Naive B cell (primary cell): Measurements from ENCODE around the gene STARD9. TPM values are rescaled to one million over a fixed set of nuclear protein-coding genes. Genes with fewer than 3 reads are reported as not detected.
A peak's percentile ranks its signal among the peaks of the same experiment; 100 is the strongest.
"Not testable (repeated sequence)": the region's sequence is repeated elsewhere in the genome, so short reads cannot be mapped to it uniquely, and the experiment has no call there.

ENCODE experiments used
- ATAC-seq, 2 donors: fragments of 150-1000 bp; cut with Tn5 transposase; 2 replicates each; pipeline ENCODE4 v1.10.0; 2021; ENCODE audit warnings: low read depth in 2 of 2, mild to moderate bottlenecking in 2 of 2, moderate library complexity in 2 of 2
- DNase-seq: peaks from one replicate; pipeline ENCODE4 v3.0.0; 2022
- H3K27ac Mint-ChIP-seq, 6 donors: one replicate each; pipeline ENCODE4 v1.8.0; 2020 to 2022; ENCODE audit warnings: mild to moderate bottlenecking in 6 of 6, mixed read lengths in 6 of 6, moderate library complexity in 5 of 6, inconsistent platforms in 2 of 6
- H3K27me3 Mint-ChIP-seq, 3 donors: one replicate each; pipeline ENCODE4 v1.8.0; 2021 to 2022; ENCODE audit warnings: mixed read lengths in 3 of 3, mild to moderate bottlenecking in 1 of 3
- H3K36me3 Mint-ChIP-seq, 2 donors: one replicate each; pipeline ENCODE4 v1.8.0; 2020 to 2022; ENCODE audit warnings: mixed read lengths in 2 of 2, inconsistent platforms in 1 of 2, mild to moderate bottlenecking in 1 of 2
- H3K4me1 Mint-ChIP-seq, 3 donors: one replicate each; pipeline ENCODE4 v1.8.0; 2020 to 2022; ENCODE audit warnings: mixed read lengths in 3 of 3, inconsistent platforms in 1 of 3, mild to moderate bottlenecking in 1 of 3, moderate library complexity in 1 of 3
- H3K4me3 Mint-ChIP-seq, 8 donors: one replicate each; pipeline ENCODE4 v1.8.0; 2020 to 2022; ENCODE audit warnings: mild to moderate bottlenecking in 8 of 8, mixed read lengths in 8 of 8, moderate library complexity in 8 of 8, inconsistent platforms in 2 of 8
- H3K9me3 Mint-ChIP-seq, 7 donors: one replicate each; pipeline ENCODE4 v1.8.0; 2020 to 2022; ENCODE audit warnings: mixed read lengths in 7 of 7, mild to moderate bottlenecking in 5 of 7, inconsistent platforms in 2 of 7, moderate library complexity in 1 of 7
- polyA plus RNA-seq, 6 donors: library from polyadenylated mRNA; unstranded; fragments of 300-500 nt; fragmentation: Illumina TruSeq; gene quantifications; one replicate each; pipeline ENCODE4 v1.2.3, GENCODE V29; 2021; ENCODE audit warnings: low read depth in 6 of 6

Gene STARD9
- polyA plus RNA-seq, 6 donors from 2014 or later = 0.28 to 1.9 (median 0.91) TPM

GRCh38 chr15:42595626-42596240 lies 20.3 kb downstream of the STARD9 start:
- H3K27me3 Mint-ChIP-seq = no peaks in the 10 kb centered on the region

GRCh38 chr15:42601316-42601715 lies 25.9 kb downstream of the STARD9 start:
- Mint-ChIP-seq H3K36me3 (peaks cover 5 to 14% of the 10 kb centered on the region in 2 donors), H3K4me1 (peaks cover 36 to 39% (median 38%) of the 10 kb centered on the region in 3 donors), H3K9me3 (peaks cover 0 to 12% (median 5%) of the 10 kb centered on the region in 7 donors)
- not testable (repeated sequence) for H3K27ac Mint-ChIP-seq, H3K4me3 Mint-ChIP-seq, DNase-seq, H3K27me3 Mint-ChIP-seq, ATAC-seq

More at GRCh38 chr15:42595626-42596240, 20.3 kb downstream of the STARD9 start:
- ATAC-seq (no peak), DNase-seq (no peak)
- peaks cover 0 to 4% (median 0%) of the 10 kb centered on the region in 3 donors for H3K4me1 Mint-ChIP-seq
- H3K9me3 Mint-ChIP-seq = peaks cover 0 to 6% (median 0%) of the 10 kb centered on the region in 7 donors
- H3K27ac Mint-ChIP-seq = peak overlapping the region in 1 of 6 donors; percentile 1
- H3K4me3 Mint-ChIP-seq = no peak overlapping the region
- peaks cover 5 to 14% of the 10 kb centered on the region in 2 donors for H3K36me3 Mint-ChIP-seq

GRCh38 chr15:42602501-42602900 lies 27.1 kb downstream of the STARD9 start:
- peaks cover 39 to 47% (median 42%) of the 10 kb centered on the region in 3 donors for H3K4me1 Mint-ChIP-seq
- no peak for ATAC-seq
- H3K9me3 Mint-ChIP-seq = peaks cover 0 to 12% (median 5%) of the 10 kb centered on the region in 7 donors
- H3K27ac Mint-ChIP-seq = no peak overlapping the region
- peaks cover 5 to 14% of the 10 kb centered on the region in 2 donors for H3K36me3 Mint-ChIP-seq
- no peak for DNase-seq
- H3K4me3 Mint-ChIP-seq = peak overlapping the region in 1 of 8 donors; percentile 16
- no peaks in the 10 kb centered on the region for H3K27me3 Mint-ChIP-seq

GRCh38 chr15:42603978-42604377 lies 28.6 kb downstream of the STARD9 start:
- ATAC-seq = no peak
- H3K27me3 Mint-ChIP-seq = no peaks in the 10 kb centered on the region
- H3K36me3 Mint-ChIP-seq = peaks cover 5 to 13% of the 10 kb centered on the region in 2 donors
- no peak for DNase-seq
- H3K4me1 Mint-ChIP-seq = peaks cover 53 to 62% (median 56%) of the 10 kb centered on the region in 3 donors
- peak overlapping the region in 5 of 8 donors; percentile 16 to 73 (median 26) for H3K4me3 Mint-ChIP-seq
- H3K9me3 Mint-ChIP-seq = peaks cover 0 to 12% (median 5%) of the 10 kb centered on the region in 7 donors
- H3K27ac Mint-ChIP-seq = peak overlapping the region in 4 of 6 donors; percentile 13 to 79 (median 47)

- peaks cover 54 to 68% (median 60%) of the 10 kb centered on the region in 3 donors for H3K4me1 Mint-ChIP-seq
Observed at GRCh38 chr15:42604894-42605744, 29.7 kb downstream of the STARD9 start.

GRCh38 chr15:42605796-42606195 lies 30.4 kb downstream of the STARD9 start:
- peak overlapping the region in 7 of 8 donors; percentile 14 to 86 (median 68) for H3K4me3 Mint-ChIP-seq
- H3K27ac Mint-ChIP-seq = peak overlapping the region in 4 of 6 donors; percentile 71 to 96 (median 82)
- H3K4me1 Mint-ChIP-seq = peaks cover 54 to 68% (median 60%) of the 10 kb centered on the region in 3 donors
- H3K27me3 Mint-ChIP-seq = no peaks in the 10 kb centered on the region
- ATAC-seq (no peak), DNase-seq (no peak)
- H3K36me3 Mint-ChIP-seq = no peaks in the 10 kb centered on the region
- peaks cover 0 to 10% (median 2%) of the 10 kb centered on the region in 7 donors for H3K9me3 Mint-ChIP-seq

More at GRCh38 chr15:42604894-42605744, 29.7 kb downstream of the STARD9 start:
- DNase-seq = peak; percentile 19
- Mint-ChIP-seq H3K9me3 (peaks cover 0 to 10% (median 2%) of the 10 kb centered on the region in 7 donors), H3K27me3 (no peaks in the 10 kb centered on the region), H3K27ac (peak overlapping the region; percentile 71 to 96 (median 86)), H3K4me3 (peak overlapping the region; percentile 39 to 86 (median 78)), H3K36me3 (peaks cover 2 to 4% of the 10 kb centered on the region in 2 donors)
- ATAC-seq = peak; percentile 46 to 57

GRCh38 chr15:42608110-42608531 lies 32.7 kb downstream of the STARD9 start:
- DNase-seq (peak; percentile 59), ATAC-seq (peak; percentile 77 to 78)
- Mint-ChIP-seq H3K36me3 (no peaks in the 10 kb centered on the region), H3K4me1 (peaks cover 46 to 63% (median 52%) of the 10 kb centered on the region in 3 donors), H3K27ac (peak overlapping the region; percentile 28 to 93 (median 74)), H3K9me3 (no peaks in the 10 kb centered on the region), H3K4me3 (peak overlapping the region; percentile 23 to 80 (median 72)), H3K27me3 (no peaks in the 10 kb centered on the region)

- Mint-ChIP-seq H3K4me3 (peak overlapping the region in 7 of 8 donors; percentile 65 to 80 (median 74)), H3K36me3 (no peaks in the 10 kb centered on the region), H3K4me1 (peaks cover 40 to 55% (median 45%) of the 10 kb centered on the region in 3 donors), H3K27ac (peak overlapping the region in 5 of 6 donors; percentile 62 to 76 (median 76)), H3K27me3 (no peaks in the 10 kb centered on the region), H3K9me3 (no peaks in the 10 kb centered on the region)
- no peak for DNase-seq
- peak in 1 of 2 donors; percentile 24 for ATAC-seq
Observed at GRCh38 chr15:42608752-42609488, 33.5 kb downstream of the STARD9 start.

GRCh38 chr15:42611532-42611931 lies 36.1 kb downstream of the STARD9 start:
- peaks cover 19 to 30% (median 20%) of the 10 kb centered on the region in 3 donors for H3K4me1 Mint-ChIP-seq
- H3K36me3 Mint-ChIP-seq = no peaks in the 10 kb centered on the region
- no peaks in the 10 kb centered on the region for H3K27me3 Mint-ChIP-seq
- no peak overlapping the region for H3K4me3 Mint-ChIP-seq
- DNase-seq = no peak
- no peak overlapping the region for H3K27ac Mint-ChIP-seq
- H3K9me3 Mint-ChIP-seq = no peaks in the 10 kb centered on the region
- no peak for ATAC-seq

GRCh38 chr15:42612367-42612912 lies 37.0 kb downstream of the STARD9 start:
- H3K4me3 Mint-ChIP-seq = no peak overlapping the region
- ATAC-seq (no peak), DNase-seq (no peak)
- no peaks in the 10 kb centered on the region for H3K27me3 Mint-ChIP-seq
- no peaks in the 10 kb centered on the region for H3K36me3 Mint-ChIP-seq
- peaks cover 16 to 22% (median 20%) of the 10 kb centered on the region in 3 donors for H3K4me1 Mint-ChIP-seq
- H3K27ac Mint-ChIP-seq = peak overlapping the region in 2 of 6 donors; percentile 21 to 39
- no peaks in the 10 kb centered on the region for H3K9me3 Mint-ChIP-seq

- H3K9me3 Mint-ChIP-seq = no peaks in the 10 kb centered on the region
- no peak overlapping the region for H3K4me3 Mint-ChIP-seq
- no peaks in the 10 kb centered on the region for H3K36me3 Mint-ChIP-seq
- no peaks in the 10 kb centered on the region for H3K27me3 Mint-ChIP-seq
- H3K4me1 Mint-ChIP-seq = peaks cover 3 to 8% (median 4%) of the 10 kb centered on the region in 3 donors
- DNase-seq (no peak), ATAC-seq (no peak)
- no peak overlapping the region for H3K27ac Mint-ChIP-seq
Observed at GRCh38 chr15:42616107-42616506, 40.7 kb downstream of the STARD9 start.

- Mint-ChIP-seq H3K9me3 (no peaks in the 10 kb centered on the region), H3K27ac (peak overlapping the region in 2 of 6 donors; percentile 67 to 83)
Observed at GRCh38 chr15:42619656-42620371, 44.4 kb downstream of the STARD9 start.

More at GRCh38 chr15:42619656-42620371, 44.4 kb downstream of the STARD9 start:
- H3K4me1 Mint-ChIP-seq = peaks cover 3 to 8% (median 4%) of the 10 kb centered on the region in 3 donors
- no peaks in the 10 kb centered on the region for H3K36me3 Mint-ChIP-seq
- H3K4me3 Mint-ChIP-seq = no peak overlapping the region
- DNase-seq (no peak), ATAC-seq (no peak)
- no peaks in the 10 kb centered on the region for H3K27me3 Mint-ChIP-seq
